Transverse colon (tissue), 4 donors: ENCODE measurements around the gene CRISPLD2. TPM values are rescaled to one million over a fixed set of nuclear protein-coding genes. Genes with fewer than 3 reads are reported as not detected.

Experiments
- DNase-seq: peaks from one replicate; pipeline ENCODE4 v3.0.0-alpha.2; 2019
- H3K27ac ChIP-seq, 4 donors: fragments of 200-600 bp; sonication (generic); 2 replicates each; pipeline ENCODE4 v1.5.1; 2016 to 2018; ENCODE audit warnings: inconsistent platforms in 4 of 4
- H3K27me3 ChIP-seq: fragments of 200-600 bp; sonication (generic); 2 replicates; pipeline ENCODE4 v1.5.1; 2017; ENCODE audit warnings: inconsistent platforms
- H3K36me3 ChIP-seq, 4 donors: fragments of 200-600 bp; sonication (generic); 2 replicates each; pipeline ENCODE4 v1.5.1; 2017 to 2019; ENCODE audit warnings: inconsistent platforms in 4 of 4
- H3K4me1 ChIP-seq, 4 donors: fragments of 200-600 bp; sonication (generic); 2 replicates each; pipeline ENCODE4 v1.5.1; 2017 to 2020; ENCODE audit warnings: inconsistent platforms in 4 of 4
- H3K4me3 ChIP-seq, 4 donors: fragments of 200-600 bp; sonication (generic); 1 replicate in 1 of 4; 2 replicates in 3 of 4; pipeline versions ENCODE4 v1.5.1 to v1.6.1; 2017 to 2019; ENCODE audit warnings: inconsistent platforms in 4 of 4
- H3K9me3 ChIP-seq, 2 donors: fragments of 200-600 bp; sonication (generic); 2 replicates each; pipeline ENCODE4 v1.5.1; 2017 to 2019; ENCODE audit warnings: inconsistent platforms in 2 of 2
- CTCF ChIP-seq, 5 experiments: fragments of 200-600 bp in 3 of 5; fragments of 450-650 bp in 2 of 5; sonication (generic) in 3 of 5; IDR thresholded peaks; 1 replicate in 2 of 5; 2 replicates in 3 of 5; pipeline ENCODE4 v1.5.1; 2016 to 2017; ENCODE audit warnings: antibody characterized with exemption in 5 of 5, inconsistent platforms in 3 of 5, mild to moderate bottlenecking in 2 of 5, moderate library complexity in 1 of 5
- EP300 ChIP-seq: sonication (generic); formaldehyde crosslinking; IDR thresholded peaks from one replicate; pipeline ENCODE4 v1.6.1; 2017; ENCODE audit warnings: antibody characterized with exemption, low read depth
- POLR2A ChIP-seq: fragments of 450-650 bp; IDR thresholded peaks from one replicate; pipeline ENCODE4 v1.6.1; 2016; ENCODE audit warnings: antibody characterized with exemption, mild to moderate bottlenecking, moderate library complexity
- POLR2AphosphoS5 ChIP-seq, 3 donors: sonication (generic); formaldehyde crosslinking; IDR thresholded peaks; one replicate each; pipeline ENCODE4 v1.6.1; 2016; ENCODE audit warnings: antibody characterized with exemption in 3 of 3
- WGBS, 2 donors: methylation state at CpG; one replicate each; pipeline ENCODE4 v1.1.5; 2018; ENCODE audit warnings: low coverage in 1 of 2; 5-methylcytosine and 5-hydroxymethylcytosine counted together
- in situ Hi-C, 4 donors: fragments of 200-750 bp; cut with MboI; loops; one replicate each; pipeline versions ENCODE4 v1.15.0 to v1.15.1; 2017; ENCODE audit warnings: low sequenced_read_pairs in 3 of 4, low pct_ligation_motif_present in 1 of 4, low pct_unique_long_range_greater_than_20kb in 1 of 4
- intact Hi-C: fragments of 100-400 bp; cut with DNase I; formaldehyde crosslinking; loops from one replicate; pipeline ENCODE4 v1.15.1; 2023; ENCODE audit warnings: low total_unique reads
- total RNA-seq, 4 donors: library from RNA; depleted of rRNA; stranded (reverse); fragments of >200 nt; gene quantifications; one replicate each; pipeline ENCODE4 v1.1.0, GENCODE V29; 2016

The CRISPLD2 gene
- total RNA-seq, 4 donors from 2014 or later: 53.4 to 326 (median 71.0) TPM

GRCh38 chr16:84957192-84957591, 137.4 kb downstream of the CRISPLD2 start:
- Histone ChIP-seq H3K27me3 (no peaks in the 10 kb centered on the region), H3K36me3 (no peaks in the 10 kb centered on the region), H3K9me3 (no peaks in the 10 kb centered on the region), H3K4me1 (peaks cover 4 to 13% (median 8%) of the 10 kb centered on the region in 4 donors), H3K4me3 (no peak overlapping the region), H3K27ac (no peak overlapping the region)
- intact Hi-C loops: no loop called here
- in situ Hi-C loops: no loop called here
- WGBS, 2 donors: 82% methylated on average over 5 of the region's 5 CpGs; no CpG with 5 or more reads in 1 of the 2 donors
- TF ChIP-seq EP300: no peak
- no peak for TF ChIP-seq CTCF (IDR thresholded peaks at IDR 0.05)
- TF ChIP-seq POLR2A: no peak
- no peak for TF ChIP-seq POLR2AphosphoS5 (IDR thresholded peaks at IDR 0.05)
- DNase-seq: no peak

- 83% methylated on average over 1 of the region's 1 CpG; no CpG with 5 or more reads in 1 of the 2 donors for WGBS, 2 donors
- H3K36me3 ChIP-seq: no peaks in the 10 kb centered on the region
- H3K27me3 ChIP-seq: no peaks in the 10 kb centered on the region
- H3K9me3 ChIP-seq: no peaks in the 10 kb centered on the region
- no peak overlapping the region for H3K4me3 ChIP-seq
- H3K27ac ChIP-seq: no peak overlapping the region
- no peak for DNase-seq
- intact Hi-C loops (no loop called here), in situ Hi-C loops (no loop called here)
- H3K4me1 ChIP-seq: peaks cover 2 to 8% (median 6%) of the 10 kb centered on the region in 4 donors
- TF ChIP-seq EP300: no peak
- no peak for TF ChIP-seq CTCF (IDR thresholded peaks at IDR 0.05)
- TF ChIP-seq POLR2A: no peak
- no peak for TF ChIP-seq POLR2AphosphoS5 (IDR thresholded peaks at IDR 0.05)
Measured at GRCh38 chr16:84957792-84958191, 138.0 kb downstream of the CRISPLD2 start.

Other genes with a start within 250 kb of the CRISPLD2 start
- gene COTL1, start 201.9 kb upstream of the CRISPLD2 start, total RNA-seq: 10 to 100 TPM; 31.1 to 78.9 (median 47.9) TPM
- 10 to 100 TPM; 38.0 to 75.5 (median 66.7) TPM for gene KLHL36, start 171.5 kb upstream of the CRISPLD2 start, total RNA-seq
- gene USP10, start 120.0 kb upstream of the CRISPLD2 start, total RNA-seq: 10 to 100 TPM; 23.6 to 56.8 (median 45.4) TPM
- 100 to 1,000 TPM; 100 to 940 (median 120) TPM for gene ZDHHC7, start 191.6 kb downstream of the CRISPLD2 start, total RNA-seq
- 10 to 100 TPM; 18.5 to 41.3 (median 34.5) TPM for gene KIAA0513, start 207.8 kb downstream of the CRISPLD2 start, total RNA-seq